ENCODE measurements around the gene GYPC. TPM values are rescaled to one million over a fixed set of nuclear protein-coding genes. Genes with fewer than 3 reads are reported as not detected.
"Not testable (repeated sequence)": the region's sequence is repeated elsewhere in the genome, so short reads cannot be mapped to it uniquely, and the experiment has no call there.

The GYPC gene
- total and polyA plus RNA-seq, 8 donors = 13.0 to 75.4 (median 22.8) TPM

- no peaks in the 10 kb centered on the region for H3K27me3 ChIP-seq
- 82 to 90% methylated on average over 2 of the region's 2 CpGs for WGBS, 2 donors
- TF ChIP-seq CTCF (IDR thresholded peaks at IDR 0.05) = no peak
- intact Hi-C loops (cut with DNase I) = loop anchor here in 1 of 3 donors (10.0 kb wide), 1 partner anchor 393 kb away; no protein-coding TSS in a partner anchor
- no peak for ATAC-seq
- H3K4me3 ChIP-seq = no peak overlapping the region
- no peaks in the 10 kb centered on the region for H3K4me1 ChIP-seq
- DNase-seq = no peak
- H3K36me3 ChIP-seq = no peaks in the 10 kb centered on the region
- no peak overlapping the region for H3K27ac ChIP-seq
- H3K9me3 ChIP-seq = no peaks in the 10 kb centered on the region
- FAIRE-seq = no peak
Observed at GRCh38 chr2:126637386-126637785, 18.6 kb upstream of the GYPC start.

GRCh38 chr2:126638746-126639145 lies 17.2 kb upstream of the GYPC start:
- Histone ChIP-seq H3K4me3 (no peak overlapping the region), H3K36me3 (no peaks in the 10 kb centered on the region), H3K9me3 (no peaks in the 10 kb centered on the region), H3K4me1 (no peaks in the 10 kb centered on the region), H3K27ac (no peak overlapping the region), H3K27me3 (no peaks in the 10 kb centered on the region)
- DNase-seq = no peak
- intact Hi-C loops (cut with DNase I) = loop anchor here in 1 of 3 donors (10.0 kb wide), 1 partner anchor 394 kb away; no protein-coding TSS in a partner anchor
- no peak for ATAC-seq
- no peak for TF ChIP-seq CTCF (IDR thresholded peaks at IDR 0.05)
- WGBS, 2 donors = 74 to 75% methylated on average over 6 of the region's 6 CpGs
- FAIRE-seq = no peak

GRCh38 chr2:126639276-126639675 lies 16.7 kb upstream of the GYPC start:
- DNase-seq (no peak), FAIRE-seq (no peak), ATAC-seq (no peak)
- TF ChIP-seq CTCF (IDR thresholded peaks at IDR 0.05) = no peak
- no peaks in the 10 kb centered on the region for H3K9me3 ChIP-seq
- WGBS, 2 donors = 58 to 64% methylated on average over 3 of the region's 3 CpGs
- no peaks in the 10 kb centered on the region for H3K36me3 ChIP-seq
- no peaks in the 10 kb centered on the region for H3K27me3 ChIP-seq
- H3K4me1 ChIP-seq = no peaks in the 10 kb centered on the region
- no peak overlapping the region for H3K27ac ChIP-seq
- H3K4me3 ChIP-seq = no peak overlapping the region
- intact Hi-C loops (cut with DNase I) = loop anchor here in 1 of 3 donors (10.0 kb wide), 1 partner anchor 394 kb away; no protein-coding TSS in a partner anchor

- DNase-seq; H3K36me3 ChIP-seq; intact Hi-C loops (cut with DNase I); H3K27ac ChIP-seq; H3K9me3 ChIP-seq; H3K4me3 ChIP-seq; ATAC-seq; H3K27me3 ChIP-seq; FAIRE-seq; H3K4me1 ChIP-seq: not testable (repeated sequence)
- 85 to 89% methylated on average over 9 of the region's 9 CpGs for WGBS, 2 donors
Observed at GRCh38 chr2:126641294-126641693, 14.7 kb upstream of the GYPC start.

- intact Hi-C loops (cut with DNase I) = no loop called here
- H3K36me3 ChIP-seq = no peaks in the 10 kb centered on the region
- DNase-seq (no peak), ATAC-seq (no peak), FAIRE-seq (no peak)
- 62 to 84% methylated on average over 4 of the region's 4 CpGs for WGBS, 2 donors
- no peak overlapping the region for H3K4me3 ChIP-seq
- no peak for TF ChIP-seq CTCF (IDR thresholded peaks at IDR 0.05)
- no peaks in the 10 kb centered on the region for H3K4me1 ChIP-seq
- no peaks in the 10 kb centered on the region for H3K9me3 ChIP-seq
- H3K27ac ChIP-seq = no peak overlapping the region
- no peaks in the 10 kb centered on the region for H3K27me3 ChIP-seq
Observed at GRCh38 chr2:126642031-126642430, 13.9 kb upstream of the GYPC start.

Data from pancreas (tissue), 10 donors.